ENCODE measurements around the gene NDUFV1.
A peak's percentile ranks its signal among the peaks of the same experiment; 100 is the strongest.
"Not testable (repeated sequence)": the region's sequence is repeated elsewhere in the genome, so short reads cannot be mapped to it uniquely, and the experiment has no call there.

Gene NDUFV1

GRCh38 chr11:67606492-67607295 lies at the start of gene NDUFV1:
Gene NDUFV1, plus strand, starts transcription at chr11:67606936. Its CDS starts 69 bp downstream, at chr11:67607005.
- peak; percentile 98 for DNase-seq (ENCODE audit: low read depth)
- peaks cover 3% of the 10 kb centered on the region for H3K9me3 ChIP-seq (ENCODE audit: control insufficient read depth, low read length)
- no peaks in the 10 kb centered on the region for H3K27me3 ChIP-seq (replicated peaks; ENCODE audit: control insufficient read depth, insufficient read depth, low read length)
- H3K4me3 ChIP-seq (ENCODE audit: low read length), result peak within 1 kb of the TSS; percentile 99
- H3K9ac ChIP-seq (ENCODE audit: low read length), result peak within 1 kb of the TSS; percentile 99
- peaks cover 17% of the 10 kb centered on the region for H3K4me1 ChIP-seq (ENCODE audit: control insufficient read depth, insufficient read depth, low read length)
- H3K36me3 ChIP-seq (ENCODE audit: control insufficient read depth, insufficient read depth, low read length, severe bottlenecking), result peaks cover 31% of the 10 kb centered on the region

- Histone ChIP-seq H3K36me3 (ENCODE audit: control insufficient read depth, insufficient read depth, low read length, severe bottlenecking) (no peaks in the 10 kb centered on the region), H3K4me1 (ENCODE audit: control insufficient read depth, insufficient read depth, low read length) (peaks cover 2% of the 10 kb centered on the region), H3K4me3 (ENCODE audit: low read length) (no peak overlapping the region), H3K27me3 (replicated peaks; ENCODE audit: control insufficient read depth, insufficient read depth, low read length) (peaks cover 10% of the 10 kb centered on the region), H3K9ac (ENCODE audit: low read length) (no peak overlapping the region), H3K9me3 (ENCODE audit: control insufficient read depth, low read length) (no peaks in the 10 kb centered on the region)
- no peak for DNase-seq (ENCODE audit: low read depth)
These were observed 48.5 kb upstream of the NDUFV1 start for GRCh38 chr11:67558084-67558772.

DNA sequence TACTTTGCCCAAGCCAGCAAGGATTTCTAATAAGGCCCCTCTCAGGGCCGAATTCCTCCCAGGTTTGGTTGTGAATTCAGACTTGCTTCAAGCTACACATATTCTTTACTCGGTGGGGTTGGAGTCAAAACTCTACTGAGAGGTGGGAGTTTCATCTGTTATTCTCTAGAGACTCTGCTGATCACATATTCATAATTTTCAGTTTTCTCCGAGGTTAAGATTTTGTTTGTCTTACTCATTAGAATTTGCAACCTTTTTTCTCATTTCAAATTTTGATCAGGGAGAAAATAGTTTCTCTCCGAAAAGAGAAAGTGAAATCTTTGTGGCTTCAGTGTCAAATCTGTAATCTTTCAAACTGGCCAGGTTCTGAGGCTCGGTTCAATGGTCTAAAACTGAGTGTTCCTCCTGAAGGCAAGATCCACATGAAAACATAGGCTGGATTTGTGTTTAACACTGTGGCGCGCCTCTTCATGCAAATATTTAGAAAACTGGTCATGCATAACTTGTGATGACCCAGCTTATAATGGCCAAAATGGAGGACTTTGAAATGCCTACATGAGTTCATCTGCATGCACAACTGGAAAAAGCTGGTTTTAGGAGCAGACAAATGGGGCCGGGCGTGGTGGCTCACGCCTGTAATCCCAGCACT lies 44.6 kb upstream of the NDUFV1 start:
- H3K9ac ChIP-seq (ENCODE audit: low read length), result no peak overlapping the region
- no peaks in the 10 kb centered on the region for H3K36me3 ChIP-seq (ENCODE audit: control insufficient read depth, insufficient read depth, low read length, severe bottlenecking)
- H3K4me1 ChIP-seq (ENCODE audit: control insufficient read depth, insufficient read depth, low read length), result peaks cover 14% of the 10 kb centered on the region
- H3K27me3 ChIP-seq (replicated peaks; ENCODE audit: control insufficient read depth, insufficient read depth, low read length), result peaks cover 2% of the 10 kb centered on the region
- DNase-seq (ENCODE audit: low read depth), result no peak
- no peak overlapping the region for H3K4me3 ChIP-seq (ENCODE audit: low read length)
- H3K9me3 ChIP-seq (ENCODE audit: control insufficient read depth, low read length), result no peaks in the 10 kb centered on the region

DNA sequence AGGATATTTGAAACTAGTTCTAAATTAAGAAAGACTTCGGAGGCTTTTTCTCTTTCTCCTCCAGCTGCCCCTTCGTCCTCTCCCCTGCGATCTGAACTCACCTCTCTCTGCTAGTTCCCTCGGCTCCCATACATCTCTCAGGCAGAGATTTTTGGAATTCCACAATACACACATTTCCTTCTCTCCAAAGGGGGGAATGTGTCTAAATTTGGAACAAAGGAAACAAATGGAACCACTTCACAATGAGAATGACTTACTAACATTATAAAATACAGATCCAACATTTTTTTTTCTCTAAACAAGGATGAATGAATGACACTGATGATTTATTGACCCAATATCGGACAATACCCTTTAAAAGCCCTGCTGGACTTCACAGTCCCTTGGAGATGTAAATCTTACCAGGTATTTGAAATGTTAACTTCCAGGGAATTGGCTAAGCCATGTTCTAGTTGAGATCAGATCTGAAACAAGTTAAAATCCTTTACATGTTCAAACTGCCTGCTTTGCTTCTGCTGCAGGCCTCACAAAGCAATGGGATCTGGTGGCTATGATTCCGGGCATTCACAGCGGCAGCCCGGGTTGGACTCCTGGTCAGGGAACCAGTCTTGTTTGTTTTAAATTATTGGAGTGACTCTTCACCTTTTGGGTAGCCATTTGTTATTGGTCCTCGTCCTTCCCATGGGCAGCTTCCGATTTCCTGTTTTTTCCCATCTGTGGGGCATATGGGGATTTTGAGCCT lies 43.6 kb upstream of the NDUFV1 start:
- H3K4me3 ChIP-seq (ENCODE audit: low read length), result no peak overlapping the region
- DNase-seq (ENCODE audit: low read depth), result no peak

DNA sequence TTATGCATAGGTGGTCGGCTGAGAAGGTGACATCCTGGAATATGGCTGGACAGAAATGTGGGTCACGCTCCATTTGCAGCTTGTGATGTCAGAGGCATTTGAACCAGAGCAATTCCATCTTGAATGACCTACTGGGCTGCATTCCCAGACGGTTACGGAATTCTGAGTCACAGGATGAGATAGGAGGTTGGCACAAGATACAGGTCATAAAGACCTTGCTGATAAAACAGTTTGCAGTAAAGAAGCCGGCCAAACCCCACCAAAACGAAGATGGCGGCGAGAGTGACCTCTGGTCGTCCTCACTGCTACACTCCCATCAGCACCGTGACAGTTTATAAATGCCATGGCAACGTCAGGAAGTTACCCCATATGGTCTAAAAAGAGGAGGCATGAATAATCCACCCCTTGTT lies 43.0 kb upstream of the NDUFV1 start:
- not testable (repeated sequence) for H3K9ac ChIP-seq (ENCODE audit: low read length); H3K4me3 ChIP-seq (ENCODE audit: low read length); H3K9me3 ChIP-seq (ENCODE audit: control insufficient read depth, low read length); H3K27me3 ChIP-seq (replicated peaks; ENCODE audit: control insufficient read depth, insufficient read depth, low read length); H3K36me3 ChIP-seq (ENCODE audit: control insufficient read depth, insufficient read depth, low read length, severe bottlenecking)
- DNase-seq (ENCODE audit: low read depth), result peak; percentile 63
- H3K4me1 ChIP-seq (ENCODE audit: control insufficient read depth, insufficient read depth, low read length), result peaks cover 14% of the 10 kb centered on the region

More for the DNA sequence above, 43.6 kb upstream of the NDUFV1 start:
- peaks cover 2% of the 10 kb centered on the region for H3K27me3 ChIP-seq (replicated peaks; ENCODE audit: control insufficient read depth, insufficient read depth, low read length)
- peaks cover 14% of the 10 kb centered on the region for H3K4me1 ChIP-seq (ENCODE audit: control insufficient read depth, insufficient read depth, low read length)
- no peak overlapping the region for H3K9ac ChIP-seq (ENCODE audit: low read length)
- no peaks in the 10 kb centered on the region for H3K9me3 ChIP-seq (ENCODE audit: control insufficient read depth, low read length)
- H3K36me3 ChIP-seq (ENCODE audit: control insufficient read depth, insufficient read depth, low read length, severe bottlenecking), result no peaks in the 10 kb centered on the region

DNA sequence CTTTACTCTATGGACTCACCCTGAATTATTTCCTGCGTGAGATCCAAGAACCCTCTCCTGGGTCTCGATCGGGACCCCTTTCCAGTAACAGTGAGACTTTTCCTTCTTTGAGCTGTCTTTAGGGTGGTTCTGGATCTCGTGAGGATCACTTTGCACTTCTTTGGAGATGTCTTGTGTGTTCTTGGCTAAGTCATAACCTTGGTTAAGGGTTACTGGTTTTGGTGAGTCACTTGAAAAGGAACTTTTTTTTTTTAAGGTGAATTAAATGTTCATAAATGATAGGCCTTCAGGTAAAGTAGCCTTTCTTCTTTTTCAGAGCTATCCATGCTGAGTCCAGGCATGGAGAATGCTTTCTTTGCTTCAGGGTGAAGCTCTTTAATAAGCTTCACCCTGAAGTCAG lies 42.5 kb upstream of the NDUFV1 start:
- peaks cover 14% of the 10 kb centered on the region for H3K4me1 ChIP-seq (ENCODE audit: control insufficient read depth, insufficient read depth, low read length)
- H3K9me3 ChIP-seq (ENCODE audit: control insufficient read depth, low read length), result no peaks in the 10 kb centered on the region
- no peaks in the 10 kb centered on the region for H3K27me3 ChIP-seq (replicated peaks; ENCODE audit: control insufficient read depth, insufficient read depth, low read length)
- no peak for DNase-seq (ENCODE audit: low read depth)
- no peak overlapping the region for H3K9ac ChIP-seq (ENCODE audit: low read length)
- no peaks in the 10 kb centered on the region for H3K36me3 ChIP-seq (ENCODE audit: control insufficient read depth, insufficient read depth, low read length, severe bottlenecking)
- H3K4me3 ChIP-seq (ENCODE audit: low read length), result no peak overlapping the region

GRCh38 chr11:67571443-67571842 lies 35.3 kb upstream of the NDUFV1 start:
- DNase-seq (ENCODE audit: low read depth), result no peak
- H3K36me3 ChIP-seq (ENCODE audit: control insufficient read depth, insufficient read depth, low read length, severe bottlenecking), result no peaks in the 10 kb centered on the region
- peaks cover 10% of the 10 kb centered on the region for H3K9me3 ChIP-seq (ENCODE audit: control insufficient read depth, low read length)
- no peaks in the 10 kb centered on the region for H3K4me1 ChIP-seq (ENCODE audit: control insufficient read depth, insufficient read depth, low read length)
- H3K4me3 ChIP-seq (ENCODE audit: low read length), result no peak overlapping the region
- H3K27me3 ChIP-seq (replicated peaks; ENCODE audit: control insufficient read depth, insufficient read depth, low read length), result peaks cover 28% of the 10 kb centered on the region
- H3K9ac ChIP-seq (ENCODE audit: low read length), result no peak overlapping the region

- H3K27me3 ChIP-seq (replicated peaks; ENCODE audit: control insufficient read depth, insufficient read depth, low read length), result peaks cover 36% of the 10 kb centered on the region
- no peak overlapping the region for H3K9ac ChIP-seq (ENCODE audit: low read length)
- H3K4me3 ChIP-seq (ENCODE audit: low read length), result no peak overlapping the region
- H3K36me3 ChIP-seq (ENCODE audit: control insufficient read depth, insufficient read depth, low read length, severe bottlenecking), result no peaks in the 10 kb centered on the region
- DNase-seq (ENCODE audit: low read depth), result no peak
- peaks cover 16% of the 10 kb centered on the region for H3K9me3 ChIP-seq (ENCODE audit: control insufficient read depth, low read length)
- H3K4me1 ChIP-seq (ENCODE audit: control insufficient read depth, insufficient read depth, low read length), result no peaks in the 10 kb centered on the region
These were observed 34.4 kb upstream of the NDUFV1 start for GRCh38 chr11:67572305-67572704.

- Histone ChIP-seq H3K27me3 (replicated peaks; ENCODE audit: control insufficient read depth, insufficient read depth, low read length) (peaks cover 42% of the 10 kb centered on the region), H3K9me3 (ENCODE audit: control insufficient read depth, low read length) (peaks cover 17% of the 10 kb centered on the region), H3K36me3 (ENCODE audit: control insufficient read depth, insufficient read depth, low read length, severe bottlenecking) (no peaks in the 10 kb centered on the region), H3K4me3 (ENCODE audit: low read length) (no peak overlapping the region), H3K9ac (ENCODE audit: low read length) (no peak overlapping the region), H3K4me1 (ENCODE audit: control insufficient read depth, insufficient read depth, low read length) (no peaks in the 10 kb centered on the region)
- DNase-seq (ENCODE audit: low read depth), result peak; percentile 68
These were observed 33.9 kb upstream of the NDUFV1 start for GRCh38 chr11:67572747-67573419.

- peaks cover 60% of the 10 kb centered on the region for H3K27me3 ChIP-seq (replicated peaks; ENCODE audit: control insufficient read depth, insufficient read depth, low read length)
- H3K36me3 ChIP-seq (ENCODE audit: control insufficient read depth, insufficient read depth, low read length, severe bottlenecking), result no peaks in the 10 kb centered on the region
- peaks cover 17% of the 10 kb centered on the region for H3K9me3 ChIP-seq (ENCODE audit: control insufficient read depth, low read length)
- H3K9ac ChIP-seq (ENCODE audit: low read length), result no peak overlapping the region
- DNase-seq (ENCODE audit: low read depth), result no peak
- no peaks in the 10 kb centered on the region for H3K4me1 ChIP-seq (ENCODE audit: control insufficient read depth, insufficient read depth, low read length)
- no peak overlapping the region for H3K4me3 ChIP-seq (ENCODE audit: low read length)
These were observed 31.8 kb upstream of the NDUFV1 start for GRCh38 chr11:67574938-67575337.

Data from adipocyte (in vitro differentiated cells).